ENCODE measurements around the gene POLH. TPM values are rescaled to one million over a fixed set of nuclear protein-coding genes. Genes with fewer than 3 reads are reported as not detected.
"Not testable (repeated sequence)": the region's sequence is repeated elsewhere in the genome, so short reads cannot be mapped to it uniquely, and the experiment has no call there.

The POLH gene
- total RNA-seq, 1 experiment from 2014 or later = 8.2 TPM

- intact Hi-C loops (cut with micrococcal nuclease) = no loop called here
- Histone ChIP-seq H3F3A (ENCODE audit: low read length, unreplicated experiment) (no peaks in the 10 kb centered on the region), H3K4me2 (ENCODE audit: low read length) (no peak overlapping the region), H3K4me3 (ENCODE audit: low read length) (no peak overlapping the region), H3K9ac (ENCODE audit: low read length) (no peak overlapping the region), H3K79me2 (ENCODE audit: low read length) (no peaks in the 10 kb centered on the region), H3K27me3 (ENCODE audit: low read length) (no peaks in the 10 kb centered on the region), H3K36me3 (ENCODE audit: low read depth, low read length) (peaks cover 1% of the 10 kb centered on the region; the same call in 1 of the 2 replicates), H3K9me3 (ENCODE audit: low read length) (no peaks in the 10 kb centered on the region), H2AFZ (ENCODE audit: low read length) (no peak overlapping the region), H3K9me2 (replicated peaks; ENCODE audit: low read length) (no peaks in the 10 kb centered on the region), H3K27ac (ENCODE audit: low read length) (no peak overlapping the region), H4K20me1 (ENCODE audit: low read length) (no peaks in the 10 kb centered on the region), H3K4me1 (ENCODE audit: insufficient read depth, low read length) (no peaks in the 10 kb centered on the region)
- DNase-seq (no peak), ATAC-seq (no peak)
- TF ChIP-seq EZH2phosphoT487 (IDR thresholded peaks at IDR 0.05; ENCODE audit: borderline replicate concordance, low read length) (no peak), CTCF (conservative IDR thresholded peaks at IDR 0.05; ENCODE audit: low read depth, low read length) (no peak), EZH2 (IDR thresholded peaks at IDR 0.05; ENCODE audit: low read length, unreplicated experiment) (no peak)
- CTCF ChIA-PET = interaction anchor here (0.6 kb wide), 1 partner anchor 290 kb away, joined by 3 read pairs; no protein-coding TSS in a partner anchor
- BruUV-seq (replicated peaks) = no TSS peak
- POLR2A ChIA-PET (ENCODE audit: unreplicated experiment) = no interaction called here
Observed at GRCh38 chr6:43647613-43648012, 71.6 kb downstream of the POLH start.

- Histone ChIP-seq H3K9me3 (ENCODE audit: low read length) (no peaks in the 10 kb centered on the region), H3K4me3 (ENCODE audit: low read length) (no peak overlapping the region), H2AFZ (ENCODE audit: low read length) (no peak overlapping the region), H3K9me2 (replicated peaks; ENCODE audit: low read length) (no peaks in the 10 kb centered on the region), H3K79me2 (ENCODE audit: low read length) (no peaks in the 10 kb centered on the region), H3K9ac (ENCODE audit: low read length) (no peak overlapping the region), H3K36me3 (ENCODE audit: low read depth, low read length) (no peaks in the 10 kb centered on the region), H3K27me3 (ENCODE audit: low read length) (no peaks in the 10 kb centered on the region), H3K4me2 (ENCODE audit: low read length) (no peak overlapping the region), H3K4me1 (ENCODE audit: insufficient read depth, low read length) (no peaks in the 10 kb centered on the region), H3K27ac (ENCODE audit: low read length) (no peak overlapping the region), H4K20me1 (ENCODE audit: low read length) (no peaks in the 10 kb centered on the region), H3F3A (ENCODE audit: low read length, unreplicated experiment) (no peaks in the 10 kb centered on the region)
- ChIA-PET POLR2A (ENCODE audit: unreplicated experiment) (no interaction called here), CTCF (interaction anchor here (0.6 kb wide), 1 partner anchor 289 kb away, joined by 3 read pairs; no protein-coding TSS in a partner anchor)
- DNase-seq = no peak
- no peak for TF ChIP-seq EZH2 (IDR thresholded peaks at IDR 0.05; ENCODE audit: low read length, unreplicated experiment)
- no peak for TF ChIP-seq EZH2phosphoT487 (IDR thresholded peaks at IDR 0.05; ENCODE audit: borderline replicate concordance, low read length)
- BruUV-seq (replicated peaks) = no TSS peak
- intact Hi-C loops (cut with micrococcal nuclease) = no loop called here
- no peak for ATAC-seq
Observed at GRCh38 chr6:43648248-43648647, 72.3 kb downstream of the POLH start.

GRCh38 chr6:43652822-43653221 is 76.8 kb downstream of the POLH start:
- DNase-seq; H3K79me2 ChIP-seq (ENCODE audit: low read length); BruUV-seq (replicated peaks); H3K27me3 ChIP-seq (ENCODE audit: low read length); ATAC-seq; H4K20me1 ChIP-seq (ENCODE audit: low read length); H3K9me3 ChIP-seq (ENCODE audit: low read length); H3K9me2 ChIP-seq (replicated peaks; ENCODE audit: low read length); H3K9ac ChIP-seq (ENCODE audit: low read length); H2AFZ ChIP-seq (ENCODE audit: low read length); H3K4me2 ChIP-seq (ENCODE audit: low read length); H3F3A ChIP-seq (ENCODE audit: low read length, unreplicated experiment); H3K36me3 ChIP-seq (ENCODE audit: low read depth, low read length); intact Hi-C loops (cut with micrococcal nuclease); CTCF ChIA-PET; H3K4me1 ChIP-seq (ENCODE audit: insufficient read depth, low read length); H3K4me3 ChIP-seq (ENCODE audit: low read length); POLR2A ChIA-PET (ENCODE audit: unreplicated experiment); H3K27ac ChIP-seq (ENCODE audit: low read length): not testable (repeated sequence)

GRCh38 chr6:43657221-43657802 is 81.3 kb downstream of the POLH start:
- no peaks in the 10 kb centered on the region; the same call in 1 of the 2 replicates for H3K36me3 ChIP-seq (ENCODE audit: low read depth, low read length)
- no peak overlapping the region for H3K4me3 ChIP-seq (ENCODE audit: low read length)
- 0 out of 2 replicates have a peak, but pooled peaks cover 5% of the 10 kb centered on the region for H3K9me3 ChIP-seq (ENCODE audit: low read length)
- no peak overlapping the region for H3K4me2 ChIP-seq (ENCODE audit: low read length)
- H3K79me2 ChIP-seq (ENCODE audit: low read length) = no peaks in the 10 kb centered on the region
- intact Hi-C loops (cut with micrococcal nuclease) = no loop called here
- no peak for ATAC-seq
- ChIA-PET POLR2A (ENCODE audit: unreplicated experiment) (no interaction called here), CTCF (no interaction called here)
- no peak overlapping the region for H2AFZ ChIP-seq (ENCODE audit: low read length)
- TF ChIP-seq EZH2 (IDR thresholded peaks at IDR 0.05; ENCODE audit: low read length, unreplicated experiment) (no peak), EZH2phosphoT487 (IDR thresholded peaks at IDR 0.05; ENCODE audit: borderline replicate concordance, low read length) (no peak), CTCF (conservative IDR thresholded peaks at IDR 0.05; ENCODE audit: low read depth, low read length) (no peak)
- no peaks in the 10 kb centered on the region for H3F3A ChIP-seq (ENCODE audit: low read length, unreplicated experiment)
- H3K9me2 ChIP-seq (replicated peaks; ENCODE audit: low read length) = no peaks in the 10 kb centered on the region
- no peak for DNase-seq
- no TSS peak for BruUV-seq (replicated peaks)
- no peak overlapping the region for H3K27ac ChIP-seq (ENCODE audit: low read length)
- no peaks in the 10 kb centered on the region for H3K27me3 ChIP-seq (ENCODE audit: low read length)
- no peaks in the 10 kb centered on the region for H4K20me1 ChIP-seq (ENCODE audit: low read length)
- no peaks in the 10 kb centered on the region for H3K4me1 ChIP-seq (ENCODE audit: insufficient read depth, low read length)
- H3K9ac ChIP-seq (ENCODE audit: low read length) = no peak overlapping the region
